ENCODE results near the gene ASNS.

GRCh38 chr7:97857544-97857943, 14.7 kb downstream of the ASNS start:
- no peak for TF ChIP-seq CTCF (conservative IDR thresholded peaks at IDR 0.05; ENCODE audit: low read length)
- no peak for TF ChIP-seq EZH2phosphoT487 (IDR thresholded peaks at IDR 0.05; ENCODE audit: borderline replicate concordance, low read depth, low read length)

Measured in OCI-LY7 (cell line).